ENCODE measurements around the gene AP5M1.
"Not testable (repeated sequence)": the region's sequence is repeated elsewhere in the genome, so short reads cannot be mapped to it uniquely, and the experiment has no call there.

DNA sequence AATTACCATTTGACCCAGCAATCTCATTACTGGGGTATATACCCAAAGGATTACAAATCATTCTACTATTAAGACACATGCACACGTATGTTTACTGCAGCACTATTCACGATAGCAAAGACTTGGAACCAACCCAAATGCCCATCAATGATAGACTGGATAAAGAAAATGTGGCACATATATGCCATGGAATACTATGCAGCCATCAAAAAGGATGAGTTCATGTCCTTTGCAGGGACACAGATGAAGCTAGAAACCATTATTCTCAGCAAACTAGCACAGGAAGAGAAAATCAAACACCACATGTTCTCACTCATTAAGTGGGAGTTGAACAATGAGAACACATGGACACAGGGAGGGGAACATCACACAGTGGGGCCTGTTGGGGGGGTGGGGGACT lies 40.5 kb upstream of the AP5M1 start:
- TF ChIP-seq EZH2 (IDR thresholded peaks at IDR 0.05; ENCODE audit: insufficient read depth, poor library complexity, severe bottlenecking); EZH2phosphoT487 (IDR thresholded peaks at IDR 0.05; ENCODE audit: insufficient read depth, low read depth): not testable (repeated sequence)

All from GM23248 (cell line).